LNCAP (cell line): ENCODE results near the gene EIF2S1.

ENCODE experiments used
- TF ChIP-seq, protein P1 (sequence below): fragments of 450-650 bp; IDR thresholded peaks from 2 replicates; pipeline ENCODE4 v1.5.1; 2017; ENCODE audit warnings: mild to moderate bottlenecking

The EIF2S1 gene

DNA sequence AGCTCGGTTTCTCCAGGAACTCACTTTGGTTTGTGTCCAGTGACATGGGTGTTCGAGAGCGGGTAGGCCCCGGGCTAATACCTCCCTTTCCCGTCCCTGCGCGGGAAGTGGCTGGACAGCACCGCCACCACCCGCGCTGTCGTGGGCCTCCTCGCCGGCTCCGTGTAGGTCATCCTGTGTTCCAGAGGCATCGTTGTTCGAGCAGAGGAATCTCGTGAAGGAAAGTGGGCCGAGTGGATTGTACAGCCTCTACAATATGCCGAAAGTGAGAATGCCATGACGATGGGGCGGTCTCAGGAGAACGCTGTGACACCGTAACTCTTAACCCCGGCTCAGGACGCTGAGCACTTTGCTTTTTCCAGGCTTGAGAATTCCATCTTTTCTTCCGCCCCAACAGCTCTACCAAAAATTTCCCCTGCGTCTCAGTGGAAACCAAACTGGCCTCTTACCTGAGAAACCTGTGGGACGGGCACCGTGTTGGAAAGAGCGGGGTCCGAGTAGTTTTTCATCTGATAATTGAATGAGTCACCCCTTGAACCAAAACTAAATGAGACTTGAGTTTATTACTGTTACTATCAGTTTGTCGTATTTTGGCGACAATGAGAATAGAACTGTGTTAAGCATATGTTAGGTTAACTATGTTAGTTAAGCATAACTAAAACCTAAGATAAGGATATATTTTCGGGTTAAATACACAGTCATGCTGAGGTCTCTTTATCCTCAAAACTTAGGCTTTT lies 510 bp downstream of the EIF2S1 start:
- TF ChIP-seq, protein P1, sequence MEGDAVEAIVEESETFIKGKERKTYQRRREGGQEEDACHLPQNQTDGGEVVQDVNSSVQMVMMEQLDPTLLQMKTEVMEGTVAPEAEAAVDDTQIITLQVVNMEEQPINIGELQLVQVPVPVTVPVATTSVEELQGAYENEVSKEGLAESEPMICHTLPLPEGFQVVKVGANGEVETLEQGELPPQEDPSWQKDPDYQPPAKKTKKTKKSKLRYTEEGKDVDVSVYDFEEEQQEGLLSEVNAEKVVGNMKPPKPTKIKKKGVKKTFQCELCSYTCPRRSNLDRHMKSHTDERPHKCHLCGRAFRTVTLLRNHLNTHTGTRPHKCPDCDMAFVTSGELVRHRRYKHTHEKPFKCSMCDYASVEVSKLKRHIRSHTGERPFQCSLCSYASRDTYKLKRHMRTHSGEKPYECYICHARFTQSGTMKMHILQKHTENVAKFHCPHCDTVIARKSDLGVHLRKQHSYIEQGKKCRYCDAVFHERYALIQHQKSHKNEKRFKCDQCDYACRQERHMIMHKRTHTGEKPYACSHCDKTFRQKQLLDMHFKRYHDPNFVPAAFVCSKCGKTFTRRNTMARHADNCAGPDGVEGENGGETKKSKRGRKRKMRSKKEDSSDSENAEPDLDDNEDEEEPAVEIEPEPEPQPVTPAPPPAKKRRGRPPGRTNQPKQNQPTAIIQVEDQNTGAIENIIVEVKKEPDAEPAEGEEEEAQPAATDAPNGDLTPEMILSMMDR: no peak

DNA sequence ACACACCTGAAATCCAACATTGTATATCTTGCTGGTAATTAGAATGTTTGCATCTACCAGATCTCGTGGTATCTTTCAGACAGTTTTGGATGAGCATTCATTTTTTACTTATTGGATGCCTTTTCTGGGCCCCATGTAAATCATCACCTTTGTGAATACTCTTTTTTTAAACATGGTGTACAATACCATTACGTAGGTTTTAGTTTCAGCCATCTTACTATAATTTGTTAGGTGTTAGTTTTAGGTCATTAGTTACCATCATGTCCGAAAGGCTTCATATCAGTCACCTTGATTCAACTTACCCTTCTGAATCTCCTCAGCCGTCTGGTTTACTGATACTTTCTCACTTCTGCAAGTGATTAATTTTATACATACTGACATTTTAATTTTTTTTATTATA lies 5.3 kb downstream of the EIF2S1 start:
- TF ChIP-seq, protein P1: no peak

DNA sequence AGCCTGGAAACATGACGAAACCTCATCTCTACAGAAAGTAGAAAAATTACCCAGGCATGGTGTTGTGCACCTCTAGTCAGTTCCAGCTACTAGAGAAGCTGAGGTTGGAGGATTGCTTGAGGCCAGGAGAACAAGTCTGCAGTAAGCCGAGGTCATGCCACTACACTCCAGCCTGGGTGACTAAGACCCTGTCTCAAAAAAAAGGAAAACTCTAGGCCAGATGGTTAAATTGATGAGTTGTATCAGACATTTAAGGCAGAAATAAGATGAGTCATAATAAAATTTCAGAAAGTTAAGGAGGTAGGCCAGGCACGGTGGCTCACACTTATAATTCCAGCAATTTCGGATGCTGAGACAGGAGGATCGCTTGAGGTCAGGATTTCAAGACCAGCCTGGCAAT lies 10.7 kb downstream of the EIF2S1 start:
- TF ChIP-seq, protein P1: no peak

DNA sequence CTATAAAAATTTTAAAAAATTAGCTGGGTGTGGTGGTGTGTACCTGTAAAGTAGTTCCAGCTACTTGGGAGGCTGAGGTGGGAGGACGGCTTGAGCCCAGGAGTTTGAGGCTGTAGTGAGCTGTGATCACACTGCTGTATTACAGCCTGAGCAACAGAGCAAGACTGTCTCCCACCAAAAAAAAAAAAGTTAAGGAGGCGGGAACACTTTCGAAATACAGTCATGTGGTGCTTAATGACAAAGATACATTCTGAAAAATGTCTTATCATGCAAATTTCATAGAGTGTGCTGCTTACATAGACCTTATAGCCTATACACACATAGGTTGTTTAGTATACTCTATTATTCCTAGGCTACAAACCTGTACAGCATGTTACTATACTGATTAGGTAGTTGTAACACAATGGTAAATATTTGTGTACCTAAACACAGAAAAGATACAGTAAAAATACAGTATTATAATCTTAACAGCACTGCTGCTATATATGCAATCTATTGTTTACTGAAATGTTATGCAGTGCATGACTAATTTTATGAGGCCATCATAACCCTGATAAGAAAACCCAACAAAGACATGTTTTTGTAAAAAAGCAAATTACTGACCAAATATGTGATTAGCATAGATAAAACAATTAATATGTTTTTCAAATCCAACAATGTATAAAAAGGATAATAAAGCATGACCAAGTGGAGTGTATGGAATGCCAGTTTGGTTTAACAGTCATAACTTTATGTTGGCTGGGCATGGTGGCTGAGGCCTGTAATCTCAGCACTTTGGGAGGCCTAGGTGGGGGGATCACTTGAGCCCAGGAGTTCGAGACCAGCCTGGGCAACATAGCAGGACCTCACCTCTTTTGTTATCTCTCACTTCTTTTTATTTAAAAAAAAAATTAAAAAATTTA lies 11.4 kb downstream of the EIF2S1 start:
- TF ChIP-seq, protein P1: no peak

DNA sequence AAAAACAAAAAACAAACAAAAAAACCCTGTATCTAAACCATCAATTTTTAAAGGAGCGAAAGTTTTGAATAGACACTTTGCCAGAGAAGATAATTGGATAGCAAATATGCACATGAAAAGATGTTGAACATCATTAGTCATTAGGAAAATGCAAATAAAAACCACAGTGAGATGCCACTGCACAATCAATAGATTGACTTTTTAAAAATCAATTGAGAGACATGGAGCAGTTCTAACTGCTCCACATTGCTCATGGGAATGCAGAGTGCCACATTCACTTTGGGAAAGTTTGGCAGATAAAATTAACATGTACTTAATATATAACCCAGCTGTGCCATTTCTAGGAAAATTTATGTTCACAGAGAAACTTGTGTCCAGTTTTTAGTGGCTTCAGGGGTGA lies 12.7 kb downstream of the EIF2S1 start:
- TF ChIP-seq, protein P1: no peak

DNA sequence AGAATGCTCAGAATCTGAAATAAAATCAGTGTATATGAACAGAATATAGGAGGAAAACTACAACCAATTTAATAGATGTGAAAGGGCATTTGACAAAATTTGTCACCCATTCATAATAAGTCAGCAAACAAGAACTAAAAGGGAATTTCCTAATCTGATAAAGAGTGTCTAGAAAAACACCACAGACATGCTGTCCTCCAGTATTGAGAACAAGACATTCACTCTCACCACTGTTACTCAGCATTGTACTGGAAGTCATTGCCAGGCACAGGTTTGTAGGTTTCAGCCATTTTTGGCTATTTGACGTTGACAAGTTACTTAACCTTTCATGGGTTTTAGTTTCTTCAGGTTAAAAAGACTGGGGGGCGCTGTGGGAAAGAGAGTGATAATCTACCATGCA lies 13.2 kb downstream of the EIF2S1 start:
- TF ChIP-seq, protein P1: no peak

DNA sequence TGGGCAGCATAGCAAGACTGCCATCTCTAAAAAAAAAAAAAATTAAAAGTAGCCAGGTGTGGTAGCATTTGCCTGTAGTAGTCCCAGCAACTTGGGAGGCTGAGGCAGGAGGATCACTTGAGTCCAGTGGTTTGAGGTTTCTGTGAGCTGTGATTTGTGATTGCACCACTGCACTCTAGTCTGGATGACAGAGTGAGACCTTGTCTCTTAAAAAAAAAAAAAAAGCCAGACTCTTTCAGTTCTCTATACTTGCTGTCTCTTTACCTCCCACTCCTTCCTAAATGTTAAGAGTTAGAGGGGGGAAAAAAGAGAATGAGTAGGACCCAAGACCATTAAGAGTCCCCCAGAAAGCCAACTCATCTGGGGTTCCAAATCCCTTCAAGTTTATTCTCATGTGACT lies 17.8 kb downstream of the EIF2S1 start:
- TF ChIP-seq, protein P1: no peak
